ENCODE results near the gene DCDC2C. TPM values are rescaled to one million over a fixed set of nuclear protein-coding genes. Genes with fewer than 3 reads are reported as not detected.

The DCDC2C gene
- polyA plus RNA-seq, 3 donors: not detected

GRCh38 chr2:3729786-3730185 lies 26.4 kb downstream of the DCDC2C start:
- no peak for DNase-seq
- Mint-ChIP-seq H3K9me3 (peaks cover 0 to 5% (median 0%) of the 10 kb centered on the region in 7 donors), H3K4me3 (no peak overlapping the region), H3K36me3 (no peaks in the 10 kb centered on the region), H3K4me1 (peaks cover 3% of the 10 kb centered on the region), H3K27me3 (ENCODE audit: low read depth in 3 of 3) (peaks cover 3 to 10% (median 6%) of the 10 kb centered on the region in 3 donors), H3K27ac (no peak overlapping the region)
- Histone ChIP-seq H3K9me3 (replicated peaks in 1 of 2; ENCODE audit: control insufficient read depth in 1 of 2, insufficient read depth in 1 of 2, low read length in 2 of 2) (no peaks in the 10 kb centered on the region), H3K4me3 (replicated peaks in 1 of 3; ENCODE audit: low read depth in 2 of 3, low read length in 3 of 3) (no peak overlapping the region), H3K79me2 (ENCODE audit: insufficient read depth, low read length) (no peaks in the 10 kb centered on the region), H3K9ac (ENCODE audit: insufficient read depth, low read length, poor library complexity, severe bottlenecking) (no peak overlapping the region), H4K20me1 (ENCODE audit: insufficient read depth, low read length) (no peaks in the 10 kb centered on the region), H3K27me3 (ENCODE audit: control insufficient read depth in 2 of 2, insufficient read depth in 2 of 2, low read length in 2 of 2) (no peaks in the 10 kb centered on the region), H3K36me3 (replicated peaks in 1 of 2; ENCODE audit: control insufficient read depth in 1 of 2, insufficient read depth in 2 of 2, low read length in 2 of 2) (no peaks in the 10 kb centered on the region), H3K4me2 (replicated peaks; ENCODE audit: extremely low read depth, low read length, poor library complexity, severe bottlenecking) (no peak overlapping the region), H2AFZ (ENCODE audit: insufficient read depth, low read depth, low read length, poor library complexity, severe bottlenecking) (no peak overlapping the region), H3K27ac (ENCODE audit: low read depth in 1 of 2, low read length in 2 of 2) (no peak overlapping the region), H3K4me1 (ENCODE audit: control insufficient read depth in 1 of 2, insufficient read depth in 2 of 2, low read length in 2 of 2) (no peaks in the 10 kb centered on the region)
- TF ChIP-seq CTCF (IDR thresholded peaks at IDR 0.05): no peak
- 88% methylated on average over 6 of the region's 9 CpGs for WGBS (ENCODE audit: insufficient coverage)
- intact Hi-C loops (cut with micrococcal nuclease): no loop called here

- DNase-seq: no peak
- Histone ChIP-seq H3K4me1 (ENCODE audit: control insufficient read depth in 1 of 2, insufficient read depth in 2 of 2, low read length in 2 of 2) (no peaks in the 10 kb centered on the region), H3K27me3 (ENCODE audit: control insufficient read depth in 2 of 2, insufficient read depth in 2 of 2, low read length in 2 of 2) (no peaks in the 10 kb centered on the region), H3K27ac (ENCODE audit: low read depth in 1 of 2, low read length in 2 of 2) (no peak overlapping the region), H2AFZ (ENCODE audit: insufficient read depth, low read depth, low read length, poor library complexity, severe bottlenecking) (no peak overlapping the region), H3K36me3 (replicated peaks in 1 of 2; ENCODE audit: control insufficient read depth in 1 of 2, insufficient read depth in 2 of 2, low read length in 2 of 2) (no peaks in the 10 kb centered on the region), H4K20me1 (ENCODE audit: insufficient read depth, low read length) (no peaks in the 10 kb centered on the region), H3K79me2 (ENCODE audit: insufficient read depth, low read length) (no peaks in the 10 kb centered on the region), H3K9ac (ENCODE audit: insufficient read depth, low read length, poor library complexity, severe bottlenecking) (no peak overlapping the region), H3K4me2 (replicated peaks; ENCODE audit: extremely low read depth, low read length, poor library complexity, severe bottlenecking) (no peak overlapping the region), H3K9me3 (replicated peaks in 1 of 2; ENCODE audit: control insufficient read depth in 1 of 2, insufficient read depth in 1 of 2, low read length in 2 of 2) (no peaks in the 10 kb centered on the region), H3K4me3 (replicated peaks in 1 of 3; ENCODE audit: low read depth in 2 of 3, low read length in 3 of 3) (no peak overlapping the region)
- WGBS (ENCODE audit: insufficient coverage): 98% methylated on average over 6 of the region's 8 CpGs
- TF ChIP-seq CTCF (IDR thresholded peaks at IDR 0.05): no peak
- H3K4me1 Mint-ChIP-seq: peaks cover 3% of the 10 kb centered on the region
- no peak overlapping the region for H3K27ac Mint-ChIP-seq
- H3K9me3 Mint-ChIP-seq: peaks cover 0 to 2% (median 0%) of the 10 kb centered on the region in 7 donors
- peaks cover 3 to 11% (median 3%) of the 10 kb centered on the region in 3 donors for H3K27me3 Mint-ChIP-seq (ENCODE audit: low read depth in 3 of 3)
- intact Hi-C loops (cut with micrococcal nuclease): no loop called here
- no peaks in the 10 kb centered on the region for H3K36me3 Mint-ChIP-seq
- H3K4me3 Mint-ChIP-seq: no peak overlapping the region
These were observed 27.3 kb downstream of the DCDC2C start for GRCh38 chr2:3730646-3731045.

Data from CD14-positive monocyte (primary cell).